ENCODE measurements around the gene GINS3.

GINS3 gene

GRCh38 chr16:58392215-58393137 is at the start of gene GINS3:
Gene GINS3 (plus strand): TSS chr16:58392471. CDS start chr16:58392602, 131 bp downstream.
- peak; percentile 54 to 63 for DNase-seq (ENCODE audit: low read depth in 2 of 2, low spot score in 1 of 2)

DNA sequence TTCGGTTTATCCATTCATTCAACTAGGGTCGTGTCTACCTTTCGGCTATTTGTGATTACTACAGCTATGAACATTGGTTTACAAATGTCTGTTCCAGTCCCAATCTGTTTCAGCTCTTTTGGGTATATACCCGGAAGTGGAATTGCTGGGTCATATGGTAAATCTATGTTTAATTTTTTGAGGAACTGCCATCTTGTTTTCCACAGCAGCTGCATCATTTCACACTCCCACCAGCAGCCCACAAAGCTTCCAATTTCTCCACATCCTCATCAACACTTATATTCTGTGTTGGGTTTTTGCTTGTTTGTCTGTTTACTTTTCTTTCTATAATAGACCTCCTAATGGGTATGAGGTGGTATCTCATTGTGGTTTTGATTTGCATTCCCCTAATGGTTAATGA is 48.7 kb upstream of the GINS3 start:
- DNase-seq (ENCODE audit: low read depth in 2 of 2, low spot score in 1 of 2), result no peak

- no peak for DNase-seq (ENCODE audit: low read depth in 2 of 2, low spot score in 1 of 2)
These were observed 46.5 kb upstream of the GINS3 start for GRCh38 chr16:58345574-58346354.

GRCh38 chr16:58346831-58347371 is 45.4 kb upstream of the GINS3 start:
- DNase-seq (ENCODE audit: low read depth in 2 of 2, low spot score in 1 of 2), result no peak

GRCh38 chr16:58348986-58349385 is 43.3 kb upstream of the GINS3 start:
- no peak for DNase-seq (ENCODE audit: low read depth in 2 of 2, low spot score in 1 of 2)

DNA sequence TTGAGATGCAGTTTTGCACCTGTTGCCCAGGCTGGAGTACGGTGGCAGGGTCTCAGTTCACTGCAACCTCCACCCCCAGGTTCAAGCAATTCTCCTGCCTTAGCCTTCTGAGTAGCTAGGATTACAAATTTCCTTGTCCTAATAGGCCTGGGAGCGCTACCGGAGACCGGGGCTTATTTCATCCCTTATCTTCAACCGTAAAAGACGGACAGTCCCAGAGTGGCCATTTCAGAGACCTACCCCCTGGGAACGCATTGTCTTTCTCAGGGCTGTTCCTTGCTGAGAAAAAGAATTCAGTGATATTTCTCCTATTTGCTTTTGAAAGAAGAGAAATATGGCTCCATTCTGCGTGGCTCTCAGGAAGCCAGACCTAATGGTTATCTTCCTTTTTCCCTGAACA is 39.6 kb upstream of the GINS3 start:
- DNase-seq (ENCODE audit: low read depth in 2 of 2, low spot score in 1 of 2), result no peak

DNA sequence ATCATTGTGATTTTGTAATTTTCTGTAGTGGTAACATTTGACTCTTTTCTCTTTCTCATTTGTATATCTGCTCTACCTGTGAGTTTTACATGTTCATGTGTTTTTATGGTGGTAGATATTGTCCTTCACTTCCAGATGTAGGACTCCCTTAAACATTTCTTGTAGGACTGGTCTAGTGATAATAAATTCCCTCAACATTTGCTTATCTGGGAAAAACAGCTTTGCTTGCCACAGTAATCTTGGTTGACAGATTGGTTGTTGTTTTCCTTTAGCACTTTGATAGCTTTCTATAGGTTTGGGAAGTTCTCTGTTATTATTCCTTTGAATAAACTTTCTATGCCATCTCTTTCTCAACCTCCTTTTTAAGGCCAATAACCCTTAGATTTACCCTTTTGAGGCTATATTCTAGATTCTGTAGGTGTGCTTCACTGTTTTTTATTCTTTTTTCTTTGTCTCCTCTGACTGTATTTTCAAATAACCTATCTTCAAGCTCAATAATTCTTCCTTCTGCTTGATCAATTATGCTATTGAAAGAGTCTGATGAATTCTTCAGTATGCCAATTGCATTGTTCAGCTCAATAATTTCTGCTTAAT is 32.1 kb upstream of the GINS3 start:
- DNase-seq (ENCODE audit: low read depth in 2 of 2, low spot score in 1 of 2), result no peak

GRCh38 chr16:58361726-58362125 is 30.5 kb upstream of the GINS3 start:
- no peak for DNase-seq (ENCODE audit: low read depth in 2 of 2, low spot score in 1 of 2)

DNA sequence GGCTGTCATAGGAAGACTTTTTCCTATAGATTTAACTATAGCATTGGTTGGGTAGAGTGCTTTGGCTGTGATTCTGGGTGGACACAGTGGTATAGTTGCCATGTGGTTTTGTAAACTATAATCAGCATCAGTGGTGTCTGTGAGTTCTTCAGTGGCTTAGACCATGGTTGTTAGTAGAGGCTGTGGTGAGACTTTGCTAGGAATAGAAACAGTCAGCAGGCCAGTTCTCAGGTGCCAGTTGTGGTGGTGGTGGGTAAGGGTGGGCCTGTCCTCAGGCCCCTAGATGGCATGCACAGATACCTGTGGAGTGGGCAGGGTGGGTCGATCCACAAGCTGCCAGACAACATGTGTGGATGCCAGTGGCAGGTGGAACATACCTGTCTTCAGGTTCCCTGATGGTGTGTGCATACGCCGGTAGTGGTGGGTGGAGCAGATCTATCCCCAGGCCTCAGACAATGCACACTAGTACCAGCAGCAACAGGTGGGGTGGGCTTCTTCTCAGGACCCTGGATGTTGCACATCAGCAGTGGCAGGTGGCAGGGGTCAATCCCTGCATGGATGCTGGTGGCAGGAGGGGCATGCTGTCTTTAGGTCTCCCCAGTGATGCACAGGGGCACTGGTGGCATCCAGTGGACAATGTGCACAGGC is 28.4 kb upstream of the GINS3 start:
- DNase-seq (ENCODE audit: low read depth in 2 of 2, low spot score in 1 of 2), result no peak

- DNase-seq (ENCODE audit: low read depth in 2 of 2, low spot score in 1 of 2), result no peak
These were observed 26.6 kb upstream of the GINS3 start for GRCh38 chr16:58365623-58366022.

- DNase-seq (ENCODE audit: low read depth in 2 of 2, low spot score in 1 of 2), result no peak
These were observed 25.8 kb upstream of the GINS3 start for GRCh38 chr16:58366247-58367031.

GRCh38 chr16:58367252-58367651 is 25.0 kb upstream of the GINS3 start:
- no peak for DNase-seq (ENCODE audit: low read depth in 2 of 2, low spot score in 1 of 2)

- DNase-seq (ENCODE audit: low read depth in 2 of 2, low spot score in 1 of 2), result no peak
These were observed 20.4 kb upstream of the GINS3 start for GRCh38 chr16:58371841-58372240.

GRCh38 chr16:58375386-58375785 is 16.9 kb upstream of the GINS3 start:
- no peak for DNase-seq (ENCODE audit: low read depth in 2 of 2, low spot score in 1 of 2)

DNA sequence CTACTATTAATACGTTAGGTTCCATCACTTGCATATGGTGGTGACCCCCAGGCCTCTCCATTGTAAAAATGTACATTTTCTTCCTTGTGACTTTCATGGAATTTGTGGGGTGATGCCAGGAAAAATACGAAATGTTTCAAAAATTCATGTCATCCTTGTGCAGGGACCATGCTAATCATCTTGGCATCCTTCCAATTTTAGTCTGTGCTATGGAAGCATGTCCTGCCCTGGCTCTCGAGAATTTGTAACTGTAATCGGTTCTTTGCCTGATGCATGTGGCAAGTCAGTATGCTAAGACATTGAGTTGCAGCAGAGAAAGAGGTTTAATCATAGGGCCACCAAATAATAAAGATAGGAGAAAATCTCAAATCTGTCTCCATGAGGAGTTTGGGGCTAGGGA is 14.3 kb upstream of the GINS3 start:
- DNase-seq (ENCODE audit: low read depth in 2 of 2, low spot score in 1 of 2), result no peak

- DNase-seq (ENCODE audit: low read depth in 2 of 2, low spot score in 1 of 2), result no peak
These were observed 13.9 kb upstream of the GINS3 start for GRCh38 chr16:58378401-58378800.

GRCh38 chr16:58379736-58380135 is 12.5 kb upstream of the GINS3 start:
- DNase-seq (ENCODE audit: low read depth in 2 of 2, low spot score in 1 of 2), result no peak

GRCh38 chr16:58381661-58382060 is 10.6 kb upstream of the GINS3 start:
- DNase-seq (ENCODE audit: low read depth in 2 of 2, low spot score in 1 of 2), result no peak

DNA sequence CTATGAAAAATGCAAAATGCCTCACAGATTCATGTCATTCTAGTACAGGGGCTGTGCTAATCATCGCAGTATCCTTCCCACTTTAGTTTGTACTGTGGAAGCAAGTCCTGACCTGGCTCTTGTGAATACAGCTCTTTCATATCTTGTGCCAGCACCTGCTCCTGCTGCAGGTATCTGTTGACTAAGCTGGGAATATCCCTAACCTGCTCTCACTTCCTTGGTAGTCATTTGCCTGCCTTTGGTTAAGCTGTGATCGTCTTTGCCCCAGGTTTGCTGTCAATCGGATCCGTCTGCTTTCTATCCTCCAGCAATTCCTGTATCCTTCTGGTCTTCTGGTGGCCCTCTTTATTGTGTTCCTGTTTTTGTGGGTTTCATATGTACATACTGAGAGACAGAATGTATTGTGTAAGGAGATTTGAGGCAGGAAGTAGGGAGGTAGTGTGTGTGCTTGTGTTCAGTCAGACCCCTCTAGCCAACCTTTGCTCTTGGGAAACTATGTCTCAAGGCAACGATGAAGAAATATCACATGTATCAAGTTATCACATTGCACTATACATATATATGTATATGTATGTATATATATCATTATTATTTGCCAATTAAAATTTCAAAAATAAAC is 7.7 kb upstream of the GINS3 start:
- no peak for DNase-seq (ENCODE audit: low read depth in 2 of 2, low spot score in 1 of 2)
